Large intestine (tissue), 3 donors: Measurements from ENCODE around the gene MCM8. TPM values are rescaled to one million over a fixed set of nuclear protein-coding genes. Genes with fewer than 3 reads are reported as not detected.

Experiments
- DNase-seq, 2 donors: peaks; one replicate each; pipeline versions ENCODE4 v3.0.0 to v3.0.0-alpha.2; 2013
- H3K27ac ChIP-seq: one replicate; pipeline ENCODE4 v1.5.1; 2013; ENCODE audit warnings: low read length
- H3K27me3 ChIP-seq: 2 replicates; pipeline ENCODE4 v1.6.1; 2013; ENCODE audit warnings: low read length; ENCODE audit not compliant: control insufficient read depth, insufficient read depth
- H3K36me3 ChIP-seq: 2 replicates; pipeline ENCODE4 v1.6.1; 2013; ENCODE audit warnings: low read length; ENCODE audit not compliant: control insufficient read depth, insufficient read depth
- H3K4me1 ChIP-seq: one replicate; pipeline ENCODE4 v1.6.1; 2013; ENCODE audit warnings: low read length; ENCODE audit not compliant: control insufficient read depth, insufficient read depth
- H3K4me3 ChIP-seq: one replicate; pipeline ENCODE4 v1.5.1; 2013; ENCODE audit warnings: low read length
- H3K9me3 ChIP-seq: one replicate; pipeline ENCODE4 v1.6.1; 2013; ENCODE audit warnings: mild to moderate bottlenecking, low read depth, low read length, moderate library complexity; ENCODE audit not compliant: control insufficient read depth
- WGBS: methylation state at CpG from one replicate; pipeline ENCODE4 v1.1.5; 2013; ENCODE audit warnings: low lambda C conversion rate; ENCODE audit not compliant: insufficient coverage; 5-methylcytosine and 5-hydroxymethylcytosine counted together
- polyA plus RNA-seq: library from polyadenylated mRNA; unstranded; fragments of 120-200 nt; gene quantifications from one replicate; pipeline ENCODE4 v1.2.1, GENCODE V29; 2013

The MCM8 gene
- polyA plus RNA-seq, 1 donor, result 13.1 TPM

DNA sequence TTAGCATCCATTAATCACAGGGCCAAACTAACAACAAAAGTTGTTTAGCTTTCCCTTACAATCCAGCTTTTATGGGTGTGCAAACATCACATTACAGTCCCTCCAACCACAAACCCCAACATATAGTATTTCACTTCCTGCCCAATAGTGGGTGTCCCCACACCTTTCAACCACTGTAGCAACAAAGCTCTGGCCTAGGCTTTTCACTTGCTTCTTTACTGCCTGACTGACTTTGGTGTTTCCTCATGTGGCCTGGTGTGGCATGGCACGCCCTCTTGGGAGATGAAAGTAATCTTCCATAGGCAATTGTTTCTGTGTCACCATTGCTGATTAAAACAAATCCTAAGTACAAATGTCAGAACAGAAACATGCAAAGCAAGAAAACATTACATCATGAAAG, 46.3 kb downstream of the MCM8 start:
- Histone ChIP-seq H3K4me1 (no peaks in the 10 kb centered on the region), H3K9me3 (no peaks in the 10 kb centered on the region), H3K27ac (no peak overlapping the region), H3K4me3 (no peak overlapping the region), H3K36me3 (peaks cover 17% of the 10 kb centered on the region), H3K27me3 (no peaks in the 10 kb centered on the region)
- peak; percentile 45 to 72 for DNase-seq
- no CpG with 5 or more reads among the region's 1 CpG for WGBS

- Histone ChIP-seq H3K4me3 (no peak overlapping the region), H3K27ac (no peak overlapping the region), H3K27me3 (no peaks in the 10 kb centered on the region), H3K9me3 (no peaks in the 10 kb centered on the region), H3K36me3 (peaks cover 15% of the 10 kb centered on the region), H3K4me1 (no peaks in the 10 kb centered on the region)
- 100% methylated on average over 1 of the region's 9 CpGs for WGBS
- no peak for DNase-seq
Observed at GRCh38 chr20:5999783-6000182, 49.3 kb downstream of the MCM8 start.

- Histone ChIP-seq H3K36me3 (peaks cover 7% of the 10 kb centered on the region), H3K27me3 (no peaks in the 10 kb centered on the region), H3K4me1 (no peaks in the 10 kb centered on the region), H3K27ac (no peak overlapping the region), H3K4me3 (no peak overlapping the region), H3K9me3 (no peaks in the 10 kb centered on the region)
- no peak for DNase-seq
- no CpG with 5 or more reads among the region's 8 CpGs for WGBS
Observed at GRCh38 chr20:6000871-6001270, 50.4 kb downstream of the MCM8 start.

DNA sequence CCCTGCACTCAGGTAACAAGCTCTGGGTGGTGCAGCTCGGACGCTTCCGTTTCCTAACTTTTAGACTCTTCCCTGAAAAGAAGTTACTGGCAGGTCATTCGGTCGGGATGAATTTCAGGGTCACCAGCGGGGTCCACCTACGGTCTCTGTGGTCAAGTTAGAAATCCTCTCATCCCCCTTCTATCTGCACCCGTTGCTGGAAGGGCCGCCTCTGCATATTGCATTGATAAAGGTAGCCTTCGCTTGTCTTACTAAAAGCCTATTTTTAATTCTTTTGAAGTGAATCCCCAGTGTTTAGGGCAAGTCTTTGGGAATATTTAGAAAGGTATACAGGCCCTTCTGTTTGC, 56.1 kb downstream of the MCM8 start:
- Histone ChIP-seq H3K27ac (peak overlapping the region; percentile 27), H3K4me3 (peak overlapping the region; percentile 87), H3K9me3 (no peaks in the 10 kb centered on the region), H3K36me3 (peaks cover 17% of the 10 kb centered on the region), H3K27me3 (no peaks in the 10 kb centered on the region), H3K4me1 (no peaks in the 10 kb centered on the region)
- no CpG with 5 or more reads among the region's 10 CpGs for WGBS
- no peak for DNase-seq

- no peaks in the 10 kb centered on the region for H3K9me3 ChIP-seq
- 0% methylated on average over 1 of the region's 4 CpGs for WGBS
- no peaks in the 10 kb centered on the region for H3K4me1 ChIP-seq
- no peaks in the 10 kb centered on the region for H3K27me3 ChIP-seq
- peak in 1 of 2 donors; percentile 41 for DNase-seq
- peak overlapping the region; percentile 27 for H3K27ac ChIP-seq
- H3K36me3 ChIP-seq, result peaks cover 22% of the 10 kb centered on the region
- H3K4me3 ChIP-seq, result peak overlapping the region; percentile 87
Observed at GRCh38 chr20:6007094-6007528, 56.7 kb downstream of the MCM8 start.

DNA sequence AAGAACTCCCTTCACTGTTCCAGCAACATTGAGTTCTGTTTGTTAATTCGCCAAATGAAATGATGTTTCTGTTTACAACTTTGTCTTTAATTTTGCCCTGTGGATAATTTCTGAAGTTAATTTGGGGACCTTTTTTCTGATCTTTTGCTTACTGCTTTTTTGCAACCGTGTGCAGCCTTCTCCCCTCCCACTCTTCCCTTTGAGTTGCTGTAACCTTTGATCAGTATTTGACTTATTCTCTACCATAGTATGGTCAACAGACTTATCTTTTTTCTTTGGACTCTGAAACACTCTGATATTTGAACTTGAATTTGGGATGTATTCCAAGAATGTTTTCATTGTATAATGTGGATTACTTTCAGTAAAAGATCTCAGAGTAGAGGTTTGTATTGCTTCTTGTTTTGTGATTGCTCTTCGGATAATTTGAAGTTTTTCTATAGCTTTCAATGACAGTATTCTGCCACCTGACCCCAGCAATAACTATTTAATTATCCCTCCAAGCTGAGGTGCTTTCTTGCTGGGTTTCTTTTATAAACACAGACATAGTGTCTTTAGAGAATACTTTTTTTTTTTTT, 57.2 kb downstream of the MCM8 start:
- peak in 1 of 2 donors; percentile 58 for DNase-seq
- H3K9me3 ChIP-seq, result no peaks in the 10 kb centered on the region
- H3K4me1 ChIP-seq, result no peaks in the 10 kb centered on the region
- WGBS, result 11% methylated on average over 1 of the region's 3 CpGs
- H3K27me3 ChIP-seq, result no peaks in the 10 kb centered on the region
- H3K27ac ChIP-seq, result peak overlapping the region; percentile 27
- peaks cover 27% of the 10 kb centered on the region for H3K36me3 ChIP-seq
- peak overlapping the region; percentile 87 for H3K4me3 ChIP-seq

DNA sequence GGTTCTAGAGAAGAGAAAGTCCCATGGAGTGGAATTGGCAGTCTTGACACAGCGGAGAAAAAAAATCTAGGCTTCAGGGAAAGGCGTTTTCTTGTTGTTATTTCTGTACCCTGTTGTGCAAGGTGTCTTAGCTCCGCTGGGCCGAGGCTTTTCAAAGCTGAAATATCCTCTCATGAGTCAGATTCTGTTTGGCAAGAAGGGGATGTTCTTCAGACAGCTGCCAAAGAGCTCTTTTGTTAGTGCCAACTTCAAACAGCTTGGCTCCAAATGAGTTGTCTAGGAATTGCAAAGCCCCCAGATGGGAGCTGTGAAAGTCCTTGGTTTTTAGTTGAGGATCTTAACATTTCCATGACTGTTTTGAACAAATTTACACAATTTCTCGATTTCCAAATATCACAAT, 57.8 kb downstream of the MCM8 start:
- no peaks in the 10 kb centered on the region for H3K4me1 ChIP-seq
- 50% methylated on average over 2 of the region's 5 CpGs for WGBS
- H3K4me3 ChIP-seq, result peak overlapping the region; percentile 87
- DNase-seq, result peak in 1 of 2 donors; percentile 36
- peak overlapping the region; percentile 27 for H3K27ac ChIP-seq
- peaks cover 32% of the 10 kb centered on the region for H3K36me3 ChIP-seq
- H3K9me3 ChIP-seq, result no peaks in the 10 kb centered on the region
- H3K27me3 ChIP-seq, result no peaks in the 10 kb centered on the region

DNA sequence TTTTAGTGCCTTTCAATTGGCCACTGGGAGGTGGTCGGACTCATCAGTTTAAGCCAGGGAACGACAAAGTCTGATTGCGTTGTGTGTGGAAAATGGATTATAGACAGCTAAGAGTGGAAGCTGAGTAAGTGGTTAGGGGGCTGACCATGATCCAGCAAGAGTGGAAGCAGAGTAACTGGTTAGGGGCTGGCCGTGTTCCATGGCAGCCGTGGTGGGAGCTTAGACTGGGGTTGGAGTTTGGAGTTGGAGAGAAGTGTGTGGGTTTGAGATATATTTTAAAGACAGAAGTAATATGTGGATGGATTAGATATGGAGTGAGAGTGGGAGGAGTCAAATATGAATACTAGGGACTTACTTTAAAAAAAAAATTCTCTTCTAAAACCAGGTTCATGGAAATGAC, 61.7 kb downstream of the MCM8 start:
- H3K4me1 ChIP-seq, result no peaks in the 10 kb centered on the region
- WGBS, result 100% methylated on average over 3 of the region's 5 CpGs
- DNase-seq, result no peak
- H3K4me3 ChIP-seq, result no peak overlapping the region
- peaks cover 57% of the 10 kb centered on the region for H3K36me3 ChIP-seq
- H3K27me3 ChIP-seq, result no peaks in the 10 kb centered on the region
- no peaks in the 10 kb centered on the region for H3K9me3 ChIP-seq
- no peak overlapping the region for H3K27ac ChIP-seq

GRCh38 chr20:6014017-6014416, 63.6 kb downstream of the MCM8 start:
- DNase-seq, result no peak
- Histone ChIP-seq H3K4me1 (no peaks in the 10 kb centered on the region), H3K27ac (no peak overlapping the region), H3K36me3 (peaks cover 62% of the 10 kb centered on the region), H3K27me3 (no peaks in the 10 kb centered on the region), H3K4me3 (no peak overlapping the region), H3K9me3 (no peaks in the 10 kb centered on the region)
- WGBS, result 100% methylated on average over 2 of the region's 3 CpGs

- no peak overlapping the region for H3K27ac ChIP-seq
- no peaks in the 10 kb centered on the region for H3K4me1 ChIP-seq
- no peaks in the 10 kb centered on the region for H3K9me3 ChIP-seq
- H3K36me3 ChIP-seq, result peaks cover 59% of the 10 kb centered on the region
- no peak for DNase-seq
- H3K27me3 ChIP-seq, result no peaks in the 10 kb centered on the region
- 100% methylated on average over 2 of the region's 4 CpGs for WGBS
- no peak overlapping the region for H3K4me3 ChIP-seq
Observed at GRCh38 chr20:6014957-6015356, 64.5 kb downstream of the MCM8 start.

GRCh38 chr20:6017467-6017866, 67.0 kb downstream of the MCM8 start:
- H3K36me3 ChIP-seq, result peaks cover 42% of the 10 kb centered on the region
- no peak for DNase-seq

More at GRCh38 chr20:6017467-6017866, 67.0 kb downstream of the MCM8 start:
- H3K9me3 ChIP-seq, result no peaks in the 10 kb centered on the region
- H3K27me3 ChIP-seq, result no peaks in the 10 kb centered on the region
- no peak overlapping the region for H3K4me3 ChIP-seq
- H3K27ac ChIP-seq, result no peak overlapping the region
- H3K4me1 ChIP-seq, result no peaks in the 10 kb centered on the region
